Measurements from ENCODE around the gene NUFIP1.

NUFIP1 gene

GRCh38 chr13:44930280-44930679 lies 59.0 kb downstream of the NUFIP1 start:
- ChIA-PET CTCF (no interaction called here), POLR2A (no interaction called here)
- no peak for DNase-seq (ENCODE audit: extremely low spot score)
- TF ChIP-seq L3MBTL2 (conservative IDR thresholded peaks at IDR 0.05) = no peak
- no peak for TF ChIP-seq FOXK2 (IDR thresholded peaks at IDR 0.05)
- no peak for TF ChIP-seq SUZ12 (IDR thresholded peaks at IDR 0.05)
- TF ChIP-seq ARNT (IDR thresholded peaks at IDR 0.05) = no peak
- no peak for TF ChIP-seq LEF1 (IDR thresholded peaks at IDR 0.05; ENCODE audit: borderline replicate concordance)
- no peak for TF ChIP-seq CTBP1 (IDR thresholded peaks at IDR 0.05; ENCODE audit: borderline replicate concordance)
- no peak for TF ChIP-seq ELF4 (IDR thresholded peaks at IDR 0.05)
- TF ChIP-seq TARDBP (IDR thresholded peaks at IDR 0.05) = no peak
- no peak for TF ChIP-seq FOXM1 (IDR thresholded peaks at IDR 0.05; ENCODE audit: borderline replicate concordance)
- TF ChIP-seq BHLHE40 (IDR thresholded peaks at IDR 0.05; ENCODE audit: borderline replicate concordance) = no peak
- TF ChIP-seq NFRKB (IDR thresholded peaks at IDR 0.05) = no peak
- TF ChIP-seq SP1 (IDR thresholded peaks at IDR 0.05) = no peak
- no peak for TF ChIP-seq HDGF (IDR thresholded peaks at IDR 0.05; ENCODE audit: borderline replicate concordance)
- no peak for TF ChIP-seq ZNF384 (IDR thresholded peaks at IDR 0.05)
- TF ChIP-seq PKNOX1 (IDR thresholded peaks at IDR 0.05) = no peak
- TF ChIP-seq FOXA1 (IDR thresholded peaks at IDR 0.05) = no peak

- CTCF ChIA-PET = no interaction called here
- DNase-seq (ENCODE audit: extremely low spot score) = no peak
- POLR2A ChIA-PET = no interaction called here
- no peak for TF ChIP-seq ELF4 (IDR thresholded peaks at IDR 0.05)
- TF ChIP-seq ZNF384 (IDR thresholded peaks at IDR 0.05) = no peak
- no peak for TF ChIP-seq SP1 (IDR thresholded peaks at IDR 0.05)
- TF ChIP-seq BHLHE40 (IDR thresholded peaks at IDR 0.05; ENCODE audit: borderline replicate concordance) = no peak
- TF ChIP-seq ARNT (IDR thresholded peaks at IDR 0.05) = no peak
- TF ChIP-seq SUZ12 (IDR thresholded peaks at IDR 0.05) = no peak
- TF ChIP-seq TARDBP (IDR thresholded peaks at IDR 0.05) = no peak
- TF ChIP-seq CTBP1 (IDR thresholded peaks at IDR 0.05; ENCODE audit: borderline replicate concordance) = no peak
- no peak for TF ChIP-seq FOXM1 (IDR thresholded peaks at IDR 0.05; ENCODE audit: borderline replicate concordance)
- no peak for TF ChIP-seq HDGF (IDR thresholded peaks at IDR 0.05; ENCODE audit: borderline replicate concordance)
- TF ChIP-seq FOXK2 (IDR thresholded peaks at IDR 0.05) = no peak
- TF ChIP-seq FOXA1 (IDR thresholded peaks at IDR 0.05) = no peak
- no peak for TF ChIP-seq L3MBTL2 (conservative IDR thresholded peaks at IDR 0.05)
- TF ChIP-seq LEF1 (IDR thresholded peaks at IDR 0.05; ENCODE audit: borderline replicate concordance) = no peak
- TF ChIP-seq NFRKB (IDR thresholded peaks at IDR 0.05) = no peak
- TF ChIP-seq PKNOX1 (IDR thresholded peaks at IDR 0.05) = no peak
These were observed 59.6 kb downstream of the NUFIP1 start for GRCh38 chr13:44929692-44930091.

GRCh38 chr13:44927968-44928367 lies 61.3 kb downstream of the NUFIP1 start:
- no peak for TF ChIP-seq SUZ12 (IDR thresholded peaks at IDR 0.05)
- no peak for DNase-seq (ENCODE audit: extremely low spot score)
- ChIA-PET POLR2A (interaction anchor here (1.5 kb wide), 1 partner anchor 9 kb away, joined by 4 read pairs; no protein-coding TSS in a partner anchor), CTCF (no interaction called here)

- CTCF ChIA-PET = interaction anchor here (1.0 kb wide), 1 partner anchor 35 kb away, joined by 3 read pairs; no protein-coding TSS in a partner anchor
- TF ChIP-seq HDGF (IDR thresholded peaks at IDR 0.05; ENCODE audit: borderline replicate concordance) (no peak), PKNOX1 (IDR thresholded peaks at IDR 0.05) (no peak), ARNT (IDR thresholded peaks at IDR 0.05) (no peak), TARDBP (IDR thresholded peaks at IDR 0.05) (no peak), LEF1 (IDR thresholded peaks at IDR 0.05; ENCODE audit: borderline replicate concordance) (no peak), ELF4 (IDR thresholded peaks at IDR 0.05) (no peak), L3MBTL2 (conservative IDR thresholded peaks at IDR 0.05) (no peak), ZNF384 (IDR thresholded peaks at IDR 0.05) (no peak), NFRKB (IDR thresholded peaks at IDR 0.05) (no peak), CTBP1 (IDR thresholded peaks at IDR 0.05; ENCODE audit: borderline replicate concordance) (no peak), FOXM1 (IDR thresholded peaks at IDR 0.05; ENCODE audit: borderline replicate concordance) (no peak), SP1 (IDR thresholded peaks at IDR 0.05) (no peak)
- no peak for DNase-seq (ENCODE audit: extremely low spot score)
- POLR2A ChIA-PET = no interaction called here
These were observed 67.1 kb downstream of the NUFIP1 start for GRCh38 chr13:44921931-44922758.

GRCh38 chr13:44921246-44921877 lies 67.9 kb downstream of the NUFIP1 start:
- DNase-seq (ENCODE audit: extremely low spot score) = no peak
- TF ChIP-seq SUZ12 (IDR thresholded peaks at IDR 0.05) (no peak), L3MBTL2 (conservative IDR thresholded peaks at IDR 0.05) (no peak), ARNT (IDR thresholded peaks at IDR 0.05) (no peak), TARDBP (IDR thresholded peaks at IDR 0.05) (no peak), CTBP1 (IDR thresholded peaks at IDR 0.05; ENCODE audit: borderline replicate concordance) (no peak), BHLHE40 (IDR thresholded peaks at IDR 0.05; ENCODE audit: borderline replicate concordance) (no peak), ELF4 (IDR thresholded peaks at IDR 0.05) (no peak), HDGF (IDR thresholded peaks at IDR 0.05; ENCODE audit: borderline replicate concordance) (no peak)
- POLR2A ChIA-PET = no interaction called here
- CTCF ChIA-PET = no interaction called here

GRCh38 chr13:44920013-44920412 lies 69.3 kb downstream of the NUFIP1 start:
- CTCF ChIA-PET = no interaction called here

More at GRCh38 chr13:44920013-44920412, 69.3 kb downstream of the NUFIP1 start:
- POLR2A ChIA-PET = no interaction called here
- no peak for DNase-seq (ENCODE audit: extremely low spot score)
- TF ChIP-seq BHLHE40 (IDR thresholded peaks at IDR 0.05; ENCODE audit: borderline replicate concordance) = no peak
- TF ChIP-seq HDGF (IDR thresholded peaks at IDR 0.05; ENCODE audit: borderline replicate concordance) = no peak
- no peak for TF ChIP-seq NFRKB (IDR thresholded peaks at IDR 0.05)
- no peak for TF ChIP-seq ZNF384 (IDR thresholded peaks at IDR 0.05)
- no peak for TF ChIP-seq TARDBP (IDR thresholded peaks at IDR 0.05)
- no peak for TF ChIP-seq LEF1 (IDR thresholded peaks at IDR 0.05; ENCODE audit: borderline replicate concordance)
- no peak for TF ChIP-seq CTBP1 (IDR thresholded peaks at IDR 0.05; ENCODE audit: borderline replicate concordance)
- TF ChIP-seq ARNT (IDR thresholded peaks at IDR 0.05) = no peak
- TF ChIP-seq FOXK2 (IDR thresholded peaks at IDR 0.05) = no peak
- no peak for TF ChIP-seq SP1 (IDR thresholded peaks at IDR 0.05)
- no peak for TF ChIP-seq PKNOX1 (IDR thresholded peaks at IDR 0.05)
- TF ChIP-seq FOXM1 (IDR thresholded peaks at IDR 0.05; ENCODE audit: borderline replicate concordance) = no peak
- TF ChIP-seq FOXA1 (IDR thresholded peaks at IDR 0.05) = no peak
- TF ChIP-seq ELF4 (IDR thresholded peaks at IDR 0.05) = no peak
- no peak for TF ChIP-seq L3MBTL2 (conservative IDR thresholded peaks at IDR 0.05)
- no peak for TF ChIP-seq SUZ12 (IDR thresholded peaks at IDR 0.05)
